Gastroesophageal sphincter (tissue), 3 donors: Measurements from ENCODE around the gene GSTA3.

Experiments used
- CTCF ChIP-seq, 4 experiments: fragments of 200-600 bp in 2 of 4; fragments of 450-650 bp in 2 of 4; sonication (generic) in 1 of 4; IDR thresholded peaks; one replicate each; pipeline ENCODE4 v1.5.1; 2017 to 2019; ENCODE audit warnings: antibody characterized with exemption in 4 of 4, mild to moderate bottlenecking in 2 of 4, moderate library complexity in 2 of 4
- POLR2AphosphoS5 ChIP-seq: sonication (generic); formaldehyde crosslinking; IDR thresholded peaks from one replicate; pipeline ENCODE4 v1.6.1; 2017; ENCODE audit warnings: antibody characterized with exemption

- TF ChIP-seq CTCF (IDR thresholded peaks at IDR 0.05) (no peak), POLR2AphosphoS5 (no peak)
Measured at GRCh38 chr6:52894285-52894684, 15.2 kb downstream of the GSTA3 start.
